ENCODE measurements around the gene TXNDC9. TPM values are rescaled to one million over a fixed set of nuclear protein-coding genes. Genes with fewer than 3 reads are reported as not detected.

Gene TXNDC9
- total RNA-seq, 1 experiment from 2014 or later: 31.0 TPM

- H3K4me3 Mint-ChIP-seq: no peak overlapping the region
- H3K9me3 Mint-ChIP-seq: peaks cover 8% of the 10 kb centered on the region
- peaks cover 4% of the 10 kb centered on the region for H3K36me3 Mint-ChIP-seq
- DNase-seq (ENCODE audit: low spot score) (no peak), ATAC-seq (no peak)
- H3K4me1 Mint-ChIP-seq: peaks cover 11% of the 10 kb centered on the region
- no peak overlapping the region for H3K27ac Mint-ChIP-seq
- no peaks in the 10 kb centered on the region for H3K27me3 Mint-ChIP-seq (ENCODE audit: low read depth)
- TF ChIP-seq CBFB (CRISPR knock-in tag; IDR thresholded peaks at IDR 0.05; ENCODE audit: low read depth): no peak
- TF ChIP-seq JUN (CRISPR knock-in tag; IDR thresholded peaks at IDR 0.05): no peak
- no peak for TF ChIP-seq ZNF532 (CRISPR knock-in tag; IDR thresholded peaks at IDR 0.05; ENCODE audit: borderline replicate concordance)
- no peak for TF ChIP-seq ETV6 (CRISPR knock-in tag; IDR thresholded peaks at IDR 0.05)
- TF ChIP-seq, protein P1, sequence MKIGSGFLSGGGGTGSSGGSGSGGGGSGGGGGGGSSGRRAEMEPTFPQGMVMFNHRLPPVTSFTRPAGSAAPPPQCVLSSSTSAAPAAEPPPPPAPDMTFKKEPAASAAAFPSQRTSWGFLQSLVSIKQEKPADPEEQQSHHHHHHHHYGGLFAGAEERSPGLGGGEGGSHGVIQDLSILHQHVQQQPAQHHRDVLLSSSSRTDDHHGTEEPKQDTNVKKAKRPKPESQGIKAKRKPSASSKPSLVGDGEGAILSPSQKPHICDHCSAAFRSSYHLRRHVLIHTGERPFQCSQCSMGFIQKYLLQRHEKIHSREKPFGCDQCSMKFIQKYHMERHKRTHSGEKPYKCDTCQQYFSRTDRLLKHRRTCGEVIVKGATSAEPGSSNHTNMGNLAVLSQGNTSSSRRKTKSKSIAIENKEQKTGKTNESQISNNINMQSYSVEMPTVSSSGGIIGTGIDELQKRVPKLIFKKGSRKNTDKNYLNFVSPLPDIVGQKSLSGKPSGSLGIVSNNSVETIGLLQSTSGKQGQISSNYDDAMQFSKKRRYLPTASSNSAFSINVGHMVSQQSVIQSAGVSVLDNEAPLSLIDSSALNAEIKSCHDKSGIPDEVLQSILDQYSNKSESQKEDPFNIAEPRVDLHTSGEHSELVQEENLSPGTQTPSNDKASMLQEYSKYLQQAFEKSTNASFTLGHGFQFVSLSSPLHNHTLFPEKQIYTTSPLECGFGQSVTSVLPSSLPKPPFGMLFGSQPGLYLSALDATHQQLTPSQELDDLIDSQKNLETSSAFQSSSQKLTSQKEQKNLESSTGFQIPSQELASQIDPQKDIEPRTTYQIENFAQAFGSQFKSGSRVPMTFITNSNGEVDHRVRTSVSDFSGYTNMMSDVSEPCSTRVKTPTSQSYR (CRISPR knock-in tag; IDR thresholded peaks at IDR 0.05): no peak
- TF ChIP-seq CTCF (IDR thresholded peaks at IDR 0.05): no peak
- ChIA-PET POLR2A (no interaction called here), CTCF (no interaction called here)
Measured at GRCh38 chr2:99285526-99285925, 50.6 kb downstream of the TXNDC9 start.

GRCh38 chr2:99279969-99280695, 56.0 kb downstream of the TXNDC9 start:
- ATAC-seq (no peak), DNase-seq (ENCODE audit: low spot score) (no peak)
- H3K27ac Mint-ChIP-seq: no peak overlapping the region
- TF ChIP-seq, protein P2, sequence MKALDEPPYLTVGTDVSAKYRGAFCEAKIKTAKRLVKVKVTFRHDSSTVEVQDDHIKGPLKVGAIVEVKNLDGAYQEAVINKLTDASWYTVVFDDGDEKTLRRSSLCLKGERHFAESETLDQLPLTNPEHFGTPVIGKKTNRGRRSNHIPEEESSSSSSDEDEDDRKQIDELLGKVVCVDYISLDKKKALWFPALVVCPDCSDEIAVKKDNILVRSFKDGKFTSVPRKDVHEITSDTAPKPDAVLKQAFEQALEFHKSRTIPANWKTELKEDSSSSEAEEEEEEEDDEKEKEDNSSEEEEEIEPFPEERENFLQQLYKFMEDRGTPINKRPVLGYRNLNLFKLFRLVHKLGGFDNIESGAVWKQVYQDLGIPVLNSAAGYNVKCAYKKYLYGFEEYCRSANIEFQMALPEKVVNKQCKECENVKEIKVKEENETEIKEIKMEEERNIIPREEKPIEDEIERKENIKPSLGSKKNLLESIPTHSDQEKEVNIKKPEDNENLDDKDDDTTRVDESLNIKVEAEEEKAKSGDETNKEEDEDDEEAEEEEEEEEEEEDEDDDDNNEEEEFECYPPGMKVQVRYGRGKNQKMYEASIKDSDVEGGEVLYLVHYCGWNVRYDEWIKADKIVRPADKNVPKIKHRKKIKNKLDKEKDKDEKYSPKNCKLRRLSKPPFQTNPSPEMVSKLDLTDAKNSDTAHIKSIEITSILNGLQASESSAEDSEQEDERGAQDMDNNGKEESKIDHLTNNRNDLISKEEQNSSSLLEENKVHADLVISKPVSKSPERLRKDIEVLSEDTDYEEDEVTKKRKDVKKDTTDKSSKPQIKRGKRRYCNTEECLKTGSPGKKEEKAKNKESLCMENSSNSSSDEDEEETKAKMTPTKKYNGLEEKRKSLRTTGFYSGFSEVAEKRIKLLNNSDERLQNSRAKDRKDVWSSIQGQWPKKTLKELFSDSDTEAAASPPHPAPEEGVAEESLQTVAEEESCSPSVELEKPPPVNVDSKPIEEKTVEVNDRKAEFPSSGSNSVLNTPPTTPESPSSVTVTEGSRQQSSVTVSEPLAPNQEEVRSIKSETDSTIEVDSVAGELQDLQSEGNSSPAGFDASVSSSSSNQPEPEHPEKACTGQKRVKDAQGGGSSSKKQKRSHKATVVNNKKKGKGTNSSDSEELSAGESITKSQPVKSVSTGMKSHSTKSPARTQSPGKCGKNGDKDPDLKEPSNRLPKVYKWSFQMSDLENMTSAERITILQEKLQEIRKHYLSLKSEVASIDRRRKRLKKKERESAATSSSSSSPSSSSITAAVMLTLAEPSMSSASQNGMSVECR (CRISPR knock-in tag; IDR thresholded peaks at IDR 0.05; ENCODE audit: borderline replicate concordance): no peak
- peak; percentile 69 for TF ChIP-seq GABPB1 (CRISPR knock-in tag; IDR thresholded peaks at IDR 0.05)
- H3K4me1 Mint-ChIP-seq: peaks cover 11% of the 10 kb centered on the region
- peaks cover 26% of the 10 kb centered on the region for H3K36me3 Mint-ChIP-seq
- ChIA-PET POLR2A (no interaction called here), CTCF (interaction anchor here (0.9 kb wide), 1 partner anchor 34 kb away, joined by 3 read pairs; no protein-coding TSS in a partner anchor)
- H3K9me3 Mint-ChIP-seq: peaks cover 46% of the 10 kb centered on the region
- H3K27me3 Mint-ChIP-seq (ENCODE audit: low read depth): no peaks in the 10 kb centered on the region
- no peak overlapping the region for H3K4me3 Mint-ChIP-seq
